ENCODE results near the gene HYAL4.
"Not testable (repeated sequence)": the region's sequence is repeated elsewhere in the genome, so short reads cannot be mapped to it uniquely, and the experiment has no call there.

The HYAL4 gene

DNA sequence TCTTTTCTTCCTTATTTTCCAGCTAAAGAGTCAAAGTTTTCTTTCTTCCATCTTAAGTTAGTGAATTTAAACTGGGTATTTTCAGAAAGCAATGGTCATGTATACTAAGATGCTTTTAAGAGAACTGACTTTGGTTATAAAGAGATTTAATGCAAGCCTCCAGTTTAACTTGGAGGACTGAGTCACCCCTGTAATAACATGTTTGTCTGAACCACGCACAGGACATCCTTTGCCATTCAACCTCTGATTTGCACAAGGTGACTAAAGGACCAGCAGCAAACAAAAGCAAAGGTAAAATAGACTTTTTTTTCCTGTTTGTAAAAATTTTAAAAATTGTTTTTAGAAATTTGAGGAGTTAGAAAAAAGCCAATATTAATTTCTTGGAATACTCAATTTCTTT lies 2.9 kb downstream of the HYAL4 start:
- DNase-seq, result no peak

DNA sequence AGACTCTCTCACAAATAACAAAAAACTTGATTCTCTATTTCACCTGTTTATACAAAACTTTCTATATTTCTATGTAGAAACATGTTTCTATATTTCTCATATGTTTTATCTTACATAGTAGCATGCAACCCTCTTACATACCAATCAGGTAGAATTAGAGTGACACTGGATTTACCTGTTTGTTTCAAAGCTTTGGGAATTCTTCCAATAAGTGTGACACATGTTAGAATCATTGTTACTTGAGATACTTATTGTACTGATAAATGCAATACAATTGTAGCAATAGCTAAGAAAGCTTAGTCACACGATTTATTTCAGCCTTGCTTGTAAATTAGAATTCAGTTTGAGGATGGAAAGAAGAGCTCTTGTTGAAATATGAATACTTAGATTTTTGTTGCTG lies 4.9 kb downstream of the HYAL4 start:
- no peak for DNase-seq

DNA sequence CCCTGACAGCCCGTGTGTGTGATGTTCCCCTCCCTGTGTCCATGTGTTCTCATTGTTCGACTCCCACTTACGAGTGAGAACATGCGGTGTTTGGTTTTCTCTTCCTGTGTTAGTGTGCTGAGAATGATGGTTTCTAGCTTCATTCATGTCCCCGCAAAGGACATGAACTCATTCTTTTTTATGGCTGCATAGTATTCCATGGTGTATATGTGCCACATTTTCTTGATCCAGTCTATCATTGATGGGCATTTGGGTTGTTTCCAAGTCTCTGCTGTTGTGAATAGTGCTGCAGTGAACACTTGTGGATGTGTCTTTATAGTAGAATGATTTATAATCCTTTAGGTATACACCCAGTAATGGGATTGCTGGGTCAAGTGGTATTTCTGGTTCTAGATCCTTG lies 6.4 kb downstream of the HYAL4 start:
- DNase-seq, result not testable (repeated sequence)

DNA sequence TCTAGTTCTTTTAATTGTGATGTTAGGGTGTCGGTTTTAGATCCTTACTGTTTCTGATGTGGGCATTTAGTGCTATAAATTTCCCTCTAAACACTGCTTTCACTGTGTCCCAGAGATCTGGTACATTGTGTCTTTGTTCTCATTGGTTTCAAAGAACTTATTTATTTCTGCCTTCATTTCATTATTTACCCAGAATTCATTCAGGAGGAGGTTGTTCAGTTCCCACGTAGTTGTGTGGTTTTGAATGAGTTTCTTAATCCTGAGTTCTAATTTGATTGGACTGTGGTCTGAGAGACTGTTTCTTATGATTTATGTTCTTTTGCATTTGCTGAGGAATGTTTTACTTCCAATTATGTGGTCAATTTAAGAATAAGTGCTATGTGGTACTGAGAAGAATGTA lies 9.3 kb downstream of the HYAL4 start:
- DNase-seq, result not testable (repeated sequence)

DNA sequence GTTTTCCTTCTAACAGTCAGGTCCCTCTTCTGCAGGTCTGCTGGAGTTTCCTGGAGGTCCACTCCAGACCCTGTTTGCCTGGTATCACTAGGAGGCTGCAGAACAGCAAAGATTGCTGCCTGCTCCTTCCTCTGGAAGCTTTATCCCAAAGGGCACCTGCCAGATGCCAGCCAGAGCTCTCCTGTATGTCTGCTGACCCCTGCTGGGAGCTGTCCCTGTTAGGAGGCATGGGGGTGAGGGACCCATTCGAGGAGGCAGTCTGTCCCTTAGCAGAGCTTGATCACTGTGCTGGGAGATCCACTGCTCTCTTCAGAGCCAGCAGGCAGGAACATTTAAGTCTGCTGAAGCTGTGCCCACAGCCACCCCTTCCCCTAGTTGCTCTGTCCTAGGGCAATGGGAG lies 11.5 kb downstream of the HYAL4 start:
- not testable (repeated sequence) for DNase-seq

DNA sequence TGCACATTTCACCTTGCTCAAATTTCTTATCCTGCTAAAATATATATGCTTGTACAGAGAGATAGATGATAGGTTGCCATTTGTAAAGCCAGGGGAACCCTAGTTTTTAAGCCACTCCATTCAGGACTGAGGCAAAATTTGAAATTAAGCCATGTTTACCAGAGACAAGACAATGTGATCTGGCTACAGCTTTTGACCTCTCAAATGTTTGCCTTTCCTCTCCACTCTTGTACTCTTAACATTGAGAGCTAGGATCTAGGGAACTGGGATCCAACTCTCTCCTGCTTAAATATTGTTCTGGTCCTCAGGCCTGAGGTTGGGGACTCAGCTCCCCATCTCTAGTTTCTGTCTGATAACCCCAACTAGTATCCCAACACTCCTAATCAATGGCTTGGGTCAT lies 15.9 kb downstream of the HYAL4 start:
- DNase-seq, result no peak

DNA sequence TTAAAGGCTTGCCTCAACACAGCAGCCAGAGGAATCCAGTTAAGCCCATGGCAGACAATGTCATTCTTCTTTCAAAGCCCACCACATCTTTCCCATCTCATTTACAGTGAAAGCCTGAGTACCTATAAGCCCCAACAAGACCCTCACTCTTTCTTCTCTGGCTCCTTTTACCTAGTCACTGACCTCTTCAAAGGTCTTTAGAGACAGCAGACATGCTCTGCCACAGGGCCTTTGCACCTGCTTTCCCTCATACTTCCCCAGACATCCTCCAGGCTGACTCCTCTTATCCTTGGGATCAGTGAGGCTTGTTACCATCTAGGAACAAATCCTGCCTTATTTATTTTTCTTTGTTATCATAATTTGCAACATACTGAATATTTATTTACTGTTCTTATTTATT lies 17.8 kb downstream of the HYAL4 start:
- no peak for DNase-seq

DNA sequence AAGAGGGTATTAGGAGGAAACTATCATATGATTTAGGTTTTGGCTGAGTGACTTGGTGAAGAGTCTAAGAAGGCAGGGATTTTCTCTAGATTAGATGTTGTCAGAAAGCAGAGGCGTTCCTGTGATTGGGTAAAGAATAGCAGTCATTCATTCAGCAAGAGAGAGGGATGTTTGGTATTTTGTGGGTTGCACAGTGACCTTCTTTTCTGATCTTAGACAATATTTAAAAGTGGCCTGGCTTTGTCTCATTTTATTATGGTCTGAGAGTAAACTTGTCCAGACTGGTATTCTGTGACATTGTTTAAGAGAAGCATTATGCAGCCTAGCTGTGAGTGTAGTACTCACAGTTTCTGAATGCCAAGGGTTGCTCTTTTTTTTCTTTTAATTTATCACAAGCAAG lies 18.5 kb downstream of the HYAL4 start:
- DNase-seq, result no peak

DNA sequence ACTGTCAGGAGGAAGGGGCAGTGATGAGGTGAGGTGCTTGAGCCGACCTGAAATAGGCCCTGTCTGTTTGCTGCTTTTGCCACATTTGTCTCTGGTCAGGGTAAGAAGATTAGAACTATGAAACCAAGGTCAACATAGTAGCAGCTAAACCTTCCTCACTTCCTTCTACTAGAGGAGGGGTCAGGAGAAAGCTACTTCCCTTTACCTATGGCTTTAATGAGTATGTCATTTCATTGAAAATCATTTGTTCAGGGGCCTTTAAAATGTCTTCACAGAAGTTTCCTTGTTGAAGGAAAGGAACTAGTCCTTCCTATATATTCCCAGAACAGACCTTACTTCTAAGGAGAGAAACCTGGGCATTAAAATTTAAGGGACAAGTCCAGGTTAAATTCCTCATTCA lies 19.0 kb downstream of the HYAL4 start:
- DNase-seq, result no peak

DNA sequence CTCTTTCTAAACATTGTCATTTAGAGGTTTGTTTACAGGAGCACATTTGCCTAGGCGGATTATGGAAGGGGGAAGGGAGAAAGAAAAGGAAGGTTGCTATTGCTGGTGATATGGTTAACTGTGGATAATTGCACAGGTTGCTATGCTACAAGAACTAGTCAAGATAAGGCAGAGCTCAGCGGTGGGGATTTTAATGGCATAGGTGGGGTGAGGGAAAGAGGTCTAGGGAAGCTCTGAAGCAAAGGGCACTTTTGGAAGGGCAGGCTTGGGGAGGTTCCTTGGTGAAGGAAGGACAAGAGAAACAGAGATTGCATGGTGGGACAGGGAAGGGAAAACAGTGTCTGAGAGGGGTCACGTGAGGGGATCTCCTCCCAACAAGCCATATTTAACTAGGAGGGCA lies 19.5 kb downstream of the HYAL4 start:
- no peak for DNase-seq

DNA sequence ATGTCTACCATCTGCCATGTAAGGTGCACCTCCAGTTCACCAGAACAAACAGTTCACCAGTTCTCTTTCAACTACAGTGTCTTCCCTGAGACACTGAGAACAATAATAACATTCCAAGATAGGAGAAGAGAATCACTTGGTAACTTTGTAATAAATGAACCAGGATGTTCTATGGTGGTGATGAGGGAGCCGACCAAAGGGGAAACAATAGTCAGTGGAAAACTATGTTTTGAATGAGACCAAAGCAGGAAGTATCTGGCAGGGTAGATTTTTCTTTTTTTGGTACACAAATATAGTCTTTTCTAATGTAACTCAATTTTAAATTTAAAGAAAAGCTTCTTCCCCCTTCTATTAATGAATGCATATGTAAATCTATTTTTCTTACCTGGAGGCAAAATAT lies 20.0 kb downstream of the HYAL4 start:
- DNase-seq, result no peak

DNA sequence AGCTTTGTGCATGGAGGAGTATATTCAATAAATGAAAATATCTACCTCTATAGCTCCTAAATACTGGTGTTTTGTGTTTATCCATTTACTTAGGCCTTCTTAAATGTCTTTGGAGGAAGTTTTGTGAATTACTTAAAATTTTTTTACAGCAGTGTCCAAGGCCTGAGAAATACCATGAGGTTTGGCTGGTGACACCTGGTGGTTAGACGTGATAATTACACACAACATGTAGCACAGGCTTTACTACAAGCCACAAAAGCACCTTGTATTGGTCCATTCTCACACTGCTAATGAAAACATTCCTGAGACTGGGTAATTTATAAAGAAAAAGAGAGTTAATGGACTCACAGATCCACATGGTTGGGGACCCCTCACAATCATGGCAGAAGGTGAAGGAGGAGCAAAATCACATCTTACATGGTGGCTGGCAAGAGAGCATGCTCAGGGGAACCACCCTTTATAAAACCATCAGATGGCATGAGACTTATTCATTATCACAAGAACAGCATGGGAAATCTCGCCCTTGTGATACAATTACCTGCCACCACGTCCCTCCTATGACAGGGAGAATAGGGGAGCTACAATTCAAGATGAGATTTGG lies 20.6 kb downstream of the HYAL4 start:
- peak; percentile 66 for DNase-seq

DNA sequence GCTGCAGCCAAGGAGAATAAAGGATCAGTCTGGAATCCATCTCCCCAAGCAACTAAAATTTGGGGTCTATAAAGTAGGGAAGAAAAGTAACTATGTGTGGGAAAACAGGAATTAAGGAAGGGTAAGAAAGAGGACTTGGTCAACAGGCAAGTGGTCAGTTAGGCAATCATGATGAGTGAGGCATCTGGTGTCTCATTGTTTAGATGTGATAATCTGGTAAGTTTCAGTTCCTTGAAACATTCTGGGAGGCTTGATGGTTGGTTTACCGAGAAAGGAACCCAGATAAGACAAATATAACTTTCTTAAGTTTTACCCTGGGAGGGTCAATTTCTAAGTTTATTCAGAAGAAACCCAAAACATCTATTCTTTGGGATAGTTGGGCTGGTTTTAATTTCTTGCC lies 22.3 kb downstream of the HYAL4 start:
- DNase-seq, result no peak

DNA sequence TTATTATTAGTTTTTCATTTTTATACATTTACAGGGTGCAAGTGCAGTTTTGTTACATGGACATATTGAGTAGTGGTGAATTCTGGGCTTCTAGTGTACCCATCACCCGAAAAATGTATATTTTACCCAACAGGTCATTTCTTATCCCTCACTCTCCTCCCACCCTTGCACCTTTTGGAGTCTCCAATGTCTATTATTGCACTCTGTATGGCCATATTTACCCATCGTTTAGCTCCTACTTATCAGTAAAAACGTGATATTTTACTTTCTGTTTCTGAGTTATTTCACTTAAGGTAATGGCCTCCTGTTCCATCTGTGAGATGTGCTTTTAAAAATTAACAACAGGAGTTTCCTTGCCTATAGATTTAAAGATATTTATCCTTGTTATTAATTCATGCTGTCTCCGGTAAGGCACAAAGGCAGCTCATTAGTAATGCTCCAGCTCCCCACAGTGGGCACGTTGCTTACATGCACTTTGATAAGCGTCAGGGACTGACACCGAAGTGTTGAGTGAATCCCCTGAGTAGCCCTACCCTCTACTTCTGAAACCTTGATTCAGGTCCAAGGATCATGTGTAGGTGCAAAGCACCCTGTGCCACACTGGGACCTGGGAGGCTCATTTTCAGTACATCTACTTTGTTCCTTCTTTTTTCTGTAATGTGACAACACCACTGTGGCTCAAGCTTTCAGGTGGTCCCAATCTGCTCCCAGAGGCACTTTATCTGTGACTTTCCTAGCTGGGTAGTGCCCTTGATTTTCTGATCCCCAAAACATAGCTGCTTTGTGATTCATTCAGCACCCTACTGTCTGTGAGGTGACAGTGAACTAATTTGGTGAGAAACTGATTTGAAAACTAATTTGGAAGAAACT lies 27.3 kb downstream of the HYAL4 start:
- DNase-seq, result peak; percentile 57

DNA sequence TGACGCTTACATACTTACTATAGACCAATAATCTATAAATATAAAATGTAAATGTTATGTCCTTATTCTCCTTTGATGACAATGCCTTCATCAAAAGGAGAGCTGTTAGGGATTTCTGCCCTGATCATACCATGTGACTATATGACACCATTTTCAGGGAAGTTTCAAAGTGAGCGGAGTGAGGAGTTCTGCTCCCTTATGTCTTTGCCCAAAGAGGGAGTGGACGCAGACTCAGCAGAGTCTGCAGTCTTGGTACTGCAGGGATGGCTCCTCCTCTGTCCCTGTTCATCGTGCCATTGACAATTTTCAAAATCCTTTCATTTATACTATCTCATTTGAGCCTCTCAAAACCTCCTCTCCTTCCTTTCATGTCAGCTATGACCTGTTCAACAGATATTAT lies 27.9 kb downstream of the HYAL4 start:
- no peak for DNase-seq

DNA sequence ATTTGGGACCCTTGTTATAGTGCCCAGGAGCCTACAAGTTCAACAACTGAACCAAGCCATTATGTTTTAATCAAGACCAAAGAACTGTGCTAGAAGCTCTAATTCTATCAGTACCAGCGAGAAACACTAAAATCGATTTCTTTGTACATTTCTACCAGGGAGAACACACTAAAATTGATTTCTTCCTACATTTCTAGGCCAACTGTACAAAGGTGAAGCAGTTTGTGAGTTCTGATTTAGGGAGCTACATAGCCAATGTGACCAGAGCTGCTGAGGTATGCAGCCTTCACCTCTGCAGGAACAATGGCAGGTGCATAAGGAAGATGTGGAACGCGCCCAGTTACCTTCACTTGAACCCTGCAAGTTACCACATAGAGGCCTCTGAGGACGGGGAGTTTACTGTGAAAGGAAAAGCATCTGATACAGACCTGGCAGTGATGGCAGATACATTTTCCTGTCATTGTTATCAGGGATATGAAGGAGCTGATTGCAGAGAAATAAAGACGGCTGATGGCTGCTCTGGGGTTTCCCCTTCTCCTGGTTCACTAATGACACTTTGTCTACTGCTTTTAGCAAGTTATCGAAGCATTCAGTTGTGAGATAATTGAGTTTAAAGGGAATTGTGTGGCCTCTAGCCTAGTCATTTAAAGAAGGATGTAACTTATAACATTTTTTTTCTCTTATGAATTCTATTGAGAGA lies 31.7 kb downstream of the HYAL4 start:
- no peak for DNase-seq

DNA sequence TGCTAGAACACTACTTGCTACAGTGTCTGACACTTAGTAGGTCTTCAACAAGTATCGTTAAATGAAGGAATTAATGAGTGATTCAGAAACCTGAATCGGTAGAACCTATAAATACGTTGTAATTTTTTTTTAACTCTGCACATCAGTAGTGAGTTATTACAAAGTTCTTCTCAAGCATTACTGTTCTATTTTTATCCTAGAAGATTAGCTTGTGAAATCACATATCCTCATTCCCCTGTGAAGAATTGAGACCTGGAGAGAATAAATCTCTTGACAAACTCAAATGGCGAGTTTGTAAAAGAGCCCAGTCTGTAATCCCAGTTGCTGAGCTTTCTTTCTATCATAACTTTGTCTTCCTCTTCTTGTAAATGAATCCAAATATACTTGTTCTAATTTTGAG lies 34.7 kb downstream of the HYAL4 start:
- DNase-seq, result no peak

DNA sequence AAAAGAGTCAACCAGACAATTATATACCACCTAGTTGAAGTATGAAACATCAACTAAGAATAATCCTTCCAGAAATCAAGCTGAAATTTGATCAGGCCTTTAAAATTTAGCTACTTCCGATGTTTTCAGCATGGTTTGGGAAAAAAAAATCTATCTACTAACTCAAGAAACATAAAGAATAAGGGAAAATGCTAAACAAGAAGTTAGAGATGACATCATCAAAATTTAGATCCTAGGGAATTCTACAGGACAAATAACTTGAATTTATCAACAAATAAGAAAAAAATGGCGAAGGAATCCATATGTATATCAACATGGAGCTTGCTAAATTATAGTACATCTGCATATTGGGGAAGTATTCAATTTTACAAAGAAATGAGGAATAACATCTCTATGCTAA lies 36.3 kb downstream of the HYAL4 start:
- no peak for DNase-seq

DNA sequence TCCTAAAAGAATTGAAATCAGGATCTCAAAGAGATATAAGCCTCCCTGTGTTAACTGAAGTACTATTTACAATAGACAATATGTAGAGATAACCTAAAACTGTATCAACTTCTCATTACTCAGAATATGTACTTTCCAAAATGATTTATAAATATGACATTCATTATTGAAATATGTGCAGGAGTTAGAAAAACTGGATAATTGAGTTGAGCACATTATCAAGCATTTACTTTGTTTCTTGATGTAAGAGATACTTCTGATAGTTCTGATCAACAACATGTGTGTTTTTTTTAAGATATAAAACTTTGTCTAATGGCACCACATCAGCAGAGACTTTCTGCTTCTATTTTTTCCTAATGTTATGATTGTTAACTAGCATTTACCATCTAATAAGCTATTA lies 38.2 kb downstream of the HYAL4 start:
- no peak for DNase-seq

DNA sequence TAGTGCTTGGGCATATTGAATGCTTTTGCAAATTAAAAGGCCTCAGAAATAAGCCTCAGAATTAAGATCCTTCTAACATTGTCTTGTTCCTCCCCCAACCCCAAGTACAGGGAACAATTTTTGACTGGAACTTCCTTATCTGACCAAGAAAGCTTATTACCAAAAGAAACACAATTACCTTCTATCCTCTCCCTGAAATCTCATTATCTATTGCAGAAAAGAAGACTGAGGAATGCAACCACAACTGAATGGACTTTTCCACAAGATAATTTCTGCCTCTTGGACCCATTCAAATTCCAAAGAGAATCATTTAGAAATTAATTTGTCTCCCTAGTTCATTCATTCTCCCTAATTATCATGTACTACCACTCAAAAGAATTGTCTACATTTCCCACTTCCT lies 43.2 kb downstream of the HYAL4 start:
- DNase-seq, result no peak

DNA sequence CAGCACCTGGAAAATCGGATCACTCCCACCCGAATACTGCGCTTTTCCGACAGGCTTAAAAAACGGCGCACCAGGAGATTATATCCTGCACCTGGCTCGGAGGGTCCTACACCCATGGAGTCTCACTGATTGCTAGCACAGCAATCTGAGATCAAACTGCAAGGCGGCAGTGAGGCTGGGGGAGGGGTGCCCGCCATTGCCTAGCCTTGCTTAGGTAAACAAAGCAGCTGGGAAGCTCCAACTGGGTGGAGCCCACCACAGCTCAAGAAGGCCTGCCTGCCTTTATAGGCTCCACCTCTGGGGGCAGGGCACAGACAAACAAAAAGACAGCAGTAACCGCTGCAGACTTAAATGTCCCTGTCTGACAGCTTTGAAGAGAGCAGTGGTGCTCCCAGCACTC lies 49.8 kb downstream of the HYAL4 start:
- DNase-seq, result not testable (repeated sequence)

DNA sequence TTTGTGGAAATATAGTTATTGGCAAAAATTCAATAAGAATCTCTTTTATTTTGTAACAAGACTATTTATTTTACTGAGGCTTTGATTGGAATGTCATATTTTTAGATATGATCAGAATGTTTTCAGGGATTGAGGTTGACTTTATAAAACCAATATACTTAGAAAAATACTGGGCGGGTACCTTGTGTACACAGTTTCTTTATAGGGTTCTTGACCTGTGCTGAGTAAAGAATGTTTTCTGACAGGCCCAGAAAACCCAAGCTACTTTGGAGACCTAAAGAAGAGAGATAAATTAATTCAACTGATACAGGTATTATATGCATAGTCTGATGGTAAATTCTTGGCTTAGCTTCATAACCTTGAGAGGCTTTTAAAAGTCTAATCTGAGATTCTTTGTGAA lies 56.1 kb downstream of the HYAL4 start:
- no peak for DNase-seq

DNA sequence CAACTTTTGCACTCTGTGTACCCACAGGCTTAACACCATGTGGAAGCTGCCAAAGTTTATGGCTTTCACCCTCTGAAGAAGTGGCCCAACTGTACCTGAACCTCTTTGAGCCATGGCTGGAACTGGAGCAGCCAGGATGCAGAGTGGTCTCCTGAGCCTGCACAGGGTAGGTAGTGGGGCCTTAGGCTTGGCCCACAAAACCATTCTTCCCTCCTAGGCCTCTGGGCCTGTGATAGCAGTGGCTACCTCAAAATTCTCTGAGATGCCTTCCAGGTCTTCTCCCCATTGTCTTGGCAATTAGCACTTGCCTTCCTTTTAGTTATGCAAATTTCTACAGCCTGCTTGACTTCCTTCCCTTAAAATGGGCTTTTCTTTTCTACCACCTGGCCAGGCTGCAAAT lies 60.7 kb downstream of the HYAL4 start:
- no peak for DNase-seq

DNA sequence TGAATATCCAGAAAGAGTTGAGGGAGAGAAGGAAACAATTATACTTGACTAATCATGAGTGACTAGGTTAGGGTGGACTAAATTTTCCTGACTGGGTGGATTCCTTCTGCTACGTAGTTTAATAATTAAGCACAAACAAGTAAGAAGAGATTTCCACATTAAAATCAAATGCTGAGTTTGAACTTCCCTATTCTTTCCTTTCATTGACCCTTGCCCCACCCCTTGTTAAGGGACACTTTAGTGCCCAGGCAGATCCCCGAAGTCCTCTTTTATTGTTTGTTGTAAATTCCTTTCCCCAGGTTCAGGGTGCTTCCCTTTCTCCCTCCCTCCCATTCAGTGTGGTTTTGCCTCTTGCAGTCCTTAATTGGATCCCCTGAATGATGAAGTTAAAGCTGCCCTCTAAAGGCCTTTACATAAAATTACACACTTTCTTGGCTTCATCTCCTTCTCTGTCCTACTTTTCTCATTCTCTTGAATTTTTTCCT lies 71.3 kb downstream of the HYAL4 start:
- no peak for DNase-seq

Data from RPMI8226 (cell line).